Progenitor cell of endocrine pancreas (in vitro differentiated cells): ENCODE measurements around the gene AIG1. TPM values are rescaled to one million over a fixed set of nuclear protein-coding genes. Genes with fewer than 3 reads are reported as not detected.

Experiments used
- DNase-seq: peaks from one replicate; pipeline ENCODE4 v3.0.0; 2021; ENCODE audit warnings: low spot score; ENCODE audit not compliant: unreplicated experiment
- H3K27ac Mint-ChIP-seq: 2 replicates; pipeline ENCODE4 v1.8.0; 2021; ENCODE audit warnings: mild to moderate bottlenecking, moderate library complexity, mixed read lengths
- H3K27me3 Mint-ChIP-seq: 2 replicates; pipeline ENCODE4 v1.8.0; 2021; ENCODE audit warnings: mixed read lengths
- H3K36me3 Mint-ChIP-seq: 2 replicates; pipeline ENCODE4 v1.8.0; 2022; ENCODE audit warnings: mixed read lengths; ENCODE audit not compliant: insufficient read depth
- H3K4me1 Mint-ChIP-seq: 2 replicates; pipeline ENCODE4 v1.8.0; 2021; ENCODE audit warnings: low read depth, mixed read lengths
- H3K4me3 Mint-ChIP-seq: 2 replicates; pipeline ENCODE4 v1.8.0; 2021; ENCODE audit warnings: low read depth, mild to moderate bottlenecking, moderate library complexity, mixed read lengths
- H3K9me3 Mint-ChIP-seq: 2 replicates; pipeline ENCODE4 v1.8.0; 2021; ENCODE audit warnings: low read depth, mixed read lengths
- total RNA-seq: library from RNA; stranded (reverse); gene quantifications from 2 replicates; pipeline ENCODE4 v1.2.1, GENCODE V29; 2021
- TF ChIP-seq, protein P1 (sequence below): fragments of 200-600 bp; sonication (generic); IDR thresholded peaks from one replicate; pipeline ENCODE4 v1.5.0; 2021; ENCODE audit warnings: antibody characterized with exemption, mild to moderate bottlenecking; ENCODE audit not compliant: unreplicated experiment

Gene AIG1
- total RNA-seq, 1 donor from 2014 or later = 40.0 TPM

DNA sequence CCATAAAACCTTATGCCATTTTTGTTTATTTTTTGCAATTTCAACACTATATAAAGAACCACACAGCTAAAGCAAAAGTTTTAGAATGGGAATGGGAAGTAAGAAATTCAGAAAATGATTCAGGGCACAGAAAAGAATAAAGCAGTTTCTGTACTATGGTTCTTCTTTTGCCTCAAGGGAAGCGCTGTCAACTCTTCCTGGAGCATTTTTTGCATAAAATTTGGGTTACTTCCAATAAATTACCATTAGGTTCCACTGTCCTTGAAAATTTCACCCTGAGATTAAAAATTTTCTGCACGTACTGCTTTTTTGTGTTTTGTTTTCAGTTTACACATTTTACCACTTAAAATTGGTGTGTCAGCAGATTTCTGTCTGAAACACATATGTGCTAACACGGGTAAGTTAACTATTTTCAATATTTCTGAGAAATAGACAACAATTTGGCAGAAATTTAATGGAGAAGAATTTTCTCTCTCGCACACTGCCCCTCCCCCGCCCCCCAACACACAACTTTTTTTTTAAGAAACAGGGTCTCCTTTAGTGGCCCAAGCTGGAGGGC is 310.2 kb downstream of the AIG1 start:
- Mint-ChIP-seq H3K4me3 (no peak overlapping the region), H3K36me3 (no peaks in the 10 kb centered on the region), H3K27ac (no peak overlapping the region), H3K27me3 (no peaks in the 10 kb centered on the region), H3K9me3 (no peaks in the 10 kb centered on the region), H3K4me1 (no peaks in the 10 kb centered on the region)
- no peak for DNase-seq
- TF ChIP-seq, protein P1, sequence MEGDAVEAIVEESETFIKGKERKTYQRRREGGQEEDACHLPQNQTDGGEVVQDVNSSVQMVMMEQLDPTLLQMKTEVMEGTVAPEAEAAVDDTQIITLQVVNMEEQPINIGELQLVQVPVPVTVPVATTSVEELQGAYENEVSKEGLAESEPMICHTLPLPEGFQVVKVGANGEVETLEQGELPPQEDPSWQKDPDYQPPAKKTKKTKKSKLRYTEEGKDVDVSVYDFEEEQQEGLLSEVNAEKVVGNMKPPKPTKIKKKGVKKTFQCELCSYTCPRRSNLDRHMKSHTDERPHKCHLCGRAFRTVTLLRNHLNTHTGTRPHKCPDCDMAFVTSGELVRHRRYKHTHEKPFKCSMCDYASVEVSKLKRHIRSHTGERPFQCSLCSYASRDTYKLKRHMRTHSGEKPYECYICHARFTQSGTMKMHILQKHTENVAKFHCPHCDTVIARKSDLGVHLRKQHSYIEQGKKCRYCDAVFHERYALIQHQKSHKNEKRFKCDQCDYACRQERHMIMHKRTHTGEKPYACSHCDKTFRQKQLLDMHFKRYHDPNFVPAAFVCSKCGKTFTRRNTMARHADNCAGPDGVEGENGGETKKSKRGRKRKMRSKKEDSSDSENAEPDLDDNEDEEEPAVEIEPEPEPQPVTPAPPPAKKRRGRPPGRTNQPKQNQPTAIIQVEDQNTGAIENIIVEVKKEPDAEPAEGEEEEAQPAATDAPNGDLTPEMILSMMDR = no peak

DNA sequence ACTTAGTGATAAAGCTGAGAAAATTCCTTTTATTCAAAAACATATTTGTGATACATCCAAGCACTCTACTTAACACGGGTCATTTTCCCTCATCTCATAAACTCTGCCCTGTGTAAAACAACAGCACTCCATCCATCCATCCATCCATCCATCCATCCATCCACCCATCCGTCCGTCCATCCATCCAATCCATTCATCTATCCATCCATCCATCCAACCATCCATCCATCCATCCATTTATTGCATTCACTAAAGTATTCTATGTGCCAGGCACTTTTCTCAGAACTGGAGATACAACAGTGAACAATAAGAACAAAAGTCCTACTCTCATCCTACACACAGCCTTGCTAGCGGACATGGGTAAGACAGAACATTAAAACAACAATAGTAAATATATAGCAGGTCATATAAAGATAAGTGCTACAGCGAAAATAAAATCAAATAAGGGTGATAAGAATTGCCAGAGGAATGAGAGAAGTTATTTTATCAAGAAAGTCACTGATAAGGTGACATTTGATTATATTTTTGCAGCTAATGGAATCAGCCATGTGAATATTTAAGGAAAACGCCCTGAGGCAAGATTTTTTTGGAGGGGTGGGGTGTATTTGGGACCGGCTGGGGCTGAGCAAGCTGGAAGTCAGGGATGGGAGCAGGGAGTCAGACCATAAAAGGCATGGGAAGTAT is 311.7 kb downstream of the AIG1 start:
- no peaks in the 10 kb centered on the region for H3K27me3 Mint-ChIP-seq
- H3K4me3 Mint-ChIP-seq = no peak overlapping the region
- DNase-seq = no peak
- no peaks in the 10 kb centered on the region for H3K36me3 Mint-ChIP-seq
- TF ChIP-seq, protein P1 = no peak
- H3K4me1 Mint-ChIP-seq = no peaks in the 10 kb centered on the region
- H3K27ac Mint-ChIP-seq = no peak overlapping the region
- peaks cover 6% of the 10 kb centered on the region for H3K9me3 Mint-ChIP-seq

DNA sequence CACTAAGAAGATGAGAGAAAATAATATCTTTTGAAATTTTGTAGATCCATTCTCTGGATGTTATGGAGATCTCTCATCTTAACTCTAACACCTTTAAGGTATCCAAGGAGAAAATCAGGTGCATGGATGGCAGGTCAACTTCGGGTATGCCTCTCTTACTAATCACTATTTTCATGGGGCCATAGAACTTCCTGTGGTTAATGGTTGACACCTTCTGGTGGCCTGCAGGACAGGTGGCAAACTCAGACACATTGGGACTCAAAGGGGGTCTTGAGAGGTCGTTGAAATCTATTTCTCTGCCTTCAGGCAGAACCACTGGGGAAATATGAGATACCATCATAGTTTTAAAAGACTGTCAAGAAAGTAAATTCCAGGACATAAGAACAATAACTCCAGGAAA is 313.3 kb downstream of the AIG1 start:
- TF ChIP-seq, protein P1 = no peak
- no peak for DNase-seq
- H3K27ac Mint-ChIP-seq = no peak overlapping the region
- peaks cover 6% of the 10 kb centered on the region for H3K9me3 Mint-ChIP-seq
- H3K4me1 Mint-ChIP-seq = no peaks in the 10 kb centered on the region
- no peaks in the 10 kb centered on the region for H3K27me3 Mint-ChIP-seq
- no peaks in the 10 kb centered on the region for H3K36me3 Mint-ChIP-seq
- no peak overlapping the region for H3K4me3 Mint-ChIP-seq

DNA sequence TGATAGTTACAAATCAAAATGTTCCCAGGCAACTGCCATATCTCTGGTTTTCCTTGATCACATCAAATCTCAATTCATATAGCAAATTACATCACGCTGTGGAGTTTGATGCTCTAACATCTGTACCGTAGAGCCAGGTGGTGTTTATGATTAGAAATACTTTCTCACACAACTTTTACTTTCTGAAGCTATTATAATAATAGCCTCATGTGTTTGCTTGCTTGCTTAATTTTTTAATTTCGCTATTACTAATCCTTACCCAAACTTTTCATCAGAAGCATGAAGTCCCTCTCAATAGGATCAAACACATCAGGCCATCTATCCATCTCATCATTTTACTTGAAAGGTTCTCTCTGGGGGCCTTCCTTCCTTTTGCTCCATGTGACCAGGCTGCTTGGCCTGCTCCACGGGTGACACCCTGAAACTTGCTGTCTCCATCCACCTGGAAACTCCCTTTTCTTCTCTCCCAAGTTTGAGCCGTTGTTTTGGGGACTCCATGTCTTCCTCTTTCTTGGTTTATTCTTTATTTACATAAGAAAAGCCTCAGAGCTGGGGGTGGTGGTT is 314.4 kb downstream of the AIG1 start:
- H3K9me3 Mint-ChIP-seq = peaks cover 6% of the 10 kb centered on the region
- DNase-seq = no peak
- H3K27me3 Mint-ChIP-seq = no peaks in the 10 kb centered on the region
- H3K36me3 Mint-ChIP-seq = no peaks in the 10 kb centered on the region
- H3K27ac Mint-ChIP-seq = no peak overlapping the region
- H3K4me1 Mint-ChIP-seq = no peaks in the 10 kb centered on the region
- H3K4me3 Mint-ChIP-seq = no peak overlapping the region
- TF ChIP-seq, protein P1 = no peak

DNA sequence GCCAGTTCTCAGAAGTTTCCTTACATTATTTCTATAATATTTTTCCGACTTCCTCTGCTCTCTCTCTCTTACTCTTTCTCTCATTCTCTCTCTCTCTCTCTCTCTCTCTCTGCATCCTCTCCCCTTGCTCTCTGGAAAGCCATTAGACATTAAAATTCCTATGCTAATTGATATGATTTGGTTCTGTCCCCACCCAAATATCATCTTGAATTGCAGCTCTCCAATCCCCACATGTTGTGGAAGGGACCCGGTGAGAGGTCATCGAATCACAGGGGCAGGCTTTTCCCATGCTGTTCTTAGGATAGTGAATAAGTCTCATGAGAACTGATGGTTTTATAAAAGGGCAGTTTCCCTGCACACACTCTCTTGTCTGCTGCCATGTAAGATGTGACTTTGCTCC is 315.7 kb downstream of the AIG1 start:
- TF ChIP-seq, protein P1 = no peak
- Mint-ChIP-seq H3K36me3 (no peaks in the 10 kb centered on the region), H3K9me3 (peaks cover 6% of the 10 kb centered on the region), H3K4me3 (no peak overlapping the region), H3K4me1 (no peaks in the 10 kb centered on the region), H3K27ac (no peak overlapping the region), H3K27me3 (peaks cover 6% of the 10 kb centered on the region)
- no peak for DNase-seq
